Breast epithelium (tissue), 4 donors: Measurements from ENCODE around the gene GPR6. TPM values are rescaled to one million over a fixed set of nuclear protein-coding genes. Genes with fewer than 3 reads are reported as not detected.

Source experiments
- DNase-seq, 2 donors: peaks; one replicate each; pipeline ENCODE4 v3.0.0-alpha.2; 2019; ENCODE audit warnings: low spot score in 2 of 2
- H3K27ac ChIP-seq, 2 donors: fragments of 200-600 bp; sonication (generic) in 1 of 2; one replicate each; pipeline ENCODE4 v1.5.1; 2016 to 2019; ENCODE audit warnings: mild to moderate bottlenecking in 1 of 2
- H3K27me3 ChIP-seq, 2 donors: fragments of 200-600 bp; sonication (generic) in 1 of 2; one replicate each; pipeline versions ENCODE4 v1.5.1 to v1.6.0; 2017 to 2019; ENCODE audit warnings: control low read depth in 1 of 2, mild to moderate bottlenecking in 1 of 2
- H3K36me3 ChIP-seq: fragments of 200-600 bp; one replicate; pipeline ENCODE4 v1.5.1; 2019
- H3K4me1 ChIP-seq, 2 donors: fragments of 200-600 bp; sonication (generic); one replicate each; pipeline ENCODE4 v1.5.1; 2016 to 2019; ENCODE audit warnings: control low read depth in 1 of 2
- H3K4me3 ChIP-seq, 3 donors: fragments of 200-600 bp; sonication (generic); 1 replicate in 2 of 3; 2 replicates in 1 of 3; pipeline ENCODE4 v1.5.1; 2016 to 2019; ENCODE audit warnings: mild to moderate bottlenecking in 3 of 3, moderate library complexity in 2 of 3
- H3K9me3 ChIP-seq, 2 donors: fragments of 200-600 bp; sonication (generic) in 1 of 2; one replicate each; pipeline ENCODE4 v1.5.1; 2016 to 2019; ENCODE audit warnings: control low read depth in 1 of 2
- POLR2A ChIP-seq: fragments of 450-650 bp; IDR thresholded peaks from one replicate; pipeline ENCODE4 v1.6.1; 2016; ENCODE audit warnings: antibody characterized with exemption, mild to moderate bottlenecking, moderate library complexity
- POLR2AphosphoS5 ChIP-seq, 3 donors: sonication (generic); formaldehyde crosslinking; IDR thresholded peaks; one replicate each; pipeline ENCODE4 v1.6.1; 2017; ENCODE audit warnings: antibody characterized with exemption in 3 of 3
- intact Hi-C: fragments of 100-400 bp; cut with DNase I; formaldehyde crosslinking; loops from one replicate; pipeline ENCODE4 v1.15.1; 2023; ENCODE audit warnings: low total_unique reads
- total RNA-seq, 3 donors: library from RNA; depleted of rRNA; stranded (reverse); fragments of >200 nt; gene quantifications; one replicate each; pipeline ENCODE4 v1.1.0, GENCODE V29; 2016
- TF ChIP-seq, protein P1 (sequence below), 3 donors: fragments of 450-650 bp; IDR thresholded peaks; one replicate each; pipeline ENCODE4 v1.5.1; 2016 to 2017; ENCODE audit warnings: antibody characterized with exemption in 3 of 3, mild to moderate bottlenecking in 3 of 3, moderate library complexity in 3 of 3

Gene GPR6
- total RNA-seq, 3 donors from 2014 or later: 0.15 TPM; not detected in 2

DNA sequence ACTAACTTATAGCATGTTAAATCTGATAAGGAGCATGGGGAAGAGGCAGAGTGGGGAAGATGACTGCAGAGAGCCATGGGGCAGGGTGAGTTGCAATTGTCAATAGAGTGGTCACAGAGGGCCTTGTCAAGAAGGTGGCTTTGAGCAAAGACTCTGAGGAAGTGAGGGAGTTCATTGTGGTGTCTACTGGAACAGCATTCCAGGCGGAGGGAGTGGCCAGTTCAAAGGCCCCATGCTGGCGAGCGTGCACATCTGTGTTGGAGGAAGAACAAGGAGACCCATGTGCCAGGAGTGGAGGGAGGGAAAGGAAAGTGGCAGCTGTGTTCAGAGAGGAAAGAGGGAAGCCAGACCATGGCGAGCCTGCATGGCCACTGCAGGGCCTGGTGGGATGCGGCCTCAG lies 15.8 kb upstream of the GPR6 start:
- intact Hi-C loops: no loop called here
- TF ChIP-seq POLR2A (no peak), POLR2AphosphoS5 (IDR thresholded peaks at IDR 0.05) (no peak)
- TF ChIP-seq, protein P1, sequence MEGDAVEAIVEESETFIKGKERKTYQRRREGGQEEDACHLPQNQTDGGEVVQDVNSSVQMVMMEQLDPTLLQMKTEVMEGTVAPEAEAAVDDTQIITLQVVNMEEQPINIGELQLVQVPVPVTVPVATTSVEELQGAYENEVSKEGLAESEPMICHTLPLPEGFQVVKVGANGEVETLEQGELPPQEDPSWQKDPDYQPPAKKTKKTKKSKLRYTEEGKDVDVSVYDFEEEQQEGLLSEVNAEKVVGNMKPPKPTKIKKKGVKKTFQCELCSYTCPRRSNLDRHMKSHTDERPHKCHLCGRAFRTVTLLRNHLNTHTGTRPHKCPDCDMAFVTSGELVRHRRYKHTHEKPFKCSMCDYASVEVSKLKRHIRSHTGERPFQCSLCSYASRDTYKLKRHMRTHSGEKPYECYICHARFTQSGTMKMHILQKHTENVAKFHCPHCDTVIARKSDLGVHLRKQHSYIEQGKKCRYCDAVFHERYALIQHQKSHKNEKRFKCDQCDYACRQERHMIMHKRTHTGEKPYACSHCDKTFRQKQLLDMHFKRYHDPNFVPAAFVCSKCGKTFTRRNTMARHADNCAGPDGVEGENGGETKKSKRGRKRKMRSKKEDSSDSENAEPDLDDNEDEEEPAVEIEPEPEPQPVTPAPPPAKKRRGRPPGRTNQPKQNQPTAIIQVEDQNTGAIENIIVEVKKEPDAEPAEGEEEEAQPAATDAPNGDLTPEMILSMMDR (IDR thresholded peaks at IDR 0.05): no peak
- no peaks in the 10 kb centered on the region for H3K9me3 ChIP-seq

DNA sequence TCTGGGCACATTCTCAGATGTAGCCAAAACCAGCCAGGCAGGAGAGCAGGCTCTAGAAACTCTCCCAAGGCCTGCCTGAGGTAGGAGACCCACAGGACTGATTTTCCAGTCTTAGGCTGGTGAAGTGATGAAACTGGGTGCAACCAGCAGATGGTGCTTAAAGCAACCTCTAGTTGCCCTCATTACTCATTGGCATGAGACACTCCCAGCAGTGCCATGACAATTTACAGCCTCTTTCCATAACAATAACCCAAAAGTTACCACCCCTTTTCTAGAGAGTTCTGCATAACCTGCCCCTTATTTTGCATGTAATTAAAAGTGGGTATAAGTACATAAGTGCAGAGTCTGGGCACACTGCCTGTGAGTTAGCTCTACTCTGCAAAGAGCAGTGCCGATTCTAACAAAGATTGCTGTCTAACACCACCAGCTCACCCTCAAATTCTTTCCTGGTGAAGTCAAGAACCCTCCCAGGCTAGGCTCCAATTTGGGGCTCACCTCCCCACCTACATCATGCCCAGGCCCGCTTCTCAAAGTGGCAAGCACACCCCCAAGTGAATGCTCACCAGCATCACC lies 14.4 kb upstream of the GPR6 start:
- no peak overlapping the region for H3K27ac ChIP-seq
- H3K27me3 ChIP-seq: no peaks in the 10 kb centered on the region
- no peaks in the 10 kb centered on the region for H3K4me1 ChIP-seq
- TF ChIP-seq POLR2AphosphoS5 (IDR thresholded peaks at IDR 0.05) (no peak), POLR2A (no peak)
- TF ChIP-seq, protein P1 (IDR thresholded peaks at IDR 0.05): no peak
- no peaks in the 10 kb centered on the region for H3K36me3 ChIP-seq
- no peaks in the 10 kb centered on the region for H3K9me3 ChIP-seq
- DNase-seq: no peak
- intact Hi-C loops: no loop called here
- no peak overlapping the region for H3K4me3 ChIP-seq

More for the DNA sequence above, 15.8 kb upstream of the GPR6 start:
- Histone ChIP-seq H3K4me1 (no peaks in the 10 kb centered on the region), H3K27ac (no peak overlapping the region), H3K4me3 (no peak overlapping the region), H3K27me3 (no peaks in the 10 kb centered on the region), H3K36me3 (no peaks in the 10 kb centered on the region)
- no peak for DNase-seq

DNA sequence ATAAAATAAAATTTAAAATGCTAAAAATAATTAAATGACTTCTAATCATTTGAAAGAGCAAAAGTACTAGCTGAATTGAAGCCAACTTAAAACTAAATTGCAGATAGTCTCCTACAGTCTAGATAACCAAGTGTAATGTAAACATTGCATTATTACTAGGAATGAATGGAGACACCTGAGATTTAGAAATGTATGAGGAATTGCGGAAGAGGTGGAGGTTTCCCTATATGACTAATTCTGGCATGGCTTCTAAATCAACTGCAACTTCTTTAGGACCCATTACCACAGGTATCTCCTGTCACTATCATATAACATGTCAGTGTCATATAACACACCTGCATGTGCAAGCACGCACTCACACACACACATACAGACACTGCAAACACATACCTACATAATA lies 13.2 kb upstream of the GPR6 start:
- Histone ChIP-seq H3K27ac (no peak overlapping the region), H3K4me1 (no peaks in the 10 kb centered on the region), H3K36me3 (no peaks in the 10 kb centered on the region), H3K4me3 (no peak overlapping the region), H3K27me3 (no peaks in the 10 kb centered on the region), H3K9me3 (no peaks in the 10 kb centered on the region)
- intact Hi-C loops: loop anchor here (1.0 kb wide), 1 partner anchor 8 kb away; no protein-coding TSS in a partner anchor
- no peak for TF ChIP-seq POLR2AphosphoS5 (IDR thresholded peaks at IDR 0.05)
- DNase-seq: no peak

DNA sequence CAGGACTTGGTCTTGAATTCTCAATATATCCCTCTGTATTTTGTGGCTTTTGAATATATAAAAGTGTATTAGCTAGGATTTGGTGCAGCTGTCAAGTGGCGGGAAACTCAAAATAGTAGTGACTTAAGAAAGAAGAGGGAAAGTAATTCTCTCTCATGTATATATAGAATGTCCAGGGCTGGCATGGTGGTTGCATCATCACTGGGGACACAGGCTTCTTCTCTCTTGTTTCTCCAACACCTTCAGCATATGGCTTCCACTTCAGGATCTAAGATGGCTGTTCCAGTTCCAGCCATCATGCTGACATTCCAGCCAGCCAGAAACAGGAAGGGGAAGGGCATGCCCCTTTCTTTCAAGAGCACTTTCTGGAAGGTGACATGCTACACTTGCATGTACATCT lies 11.8 kb upstream of the GPR6 start:
- Histone ChIP-seq H3K9me3 (no peaks in the 10 kb centered on the region), H3K36me3 (no peaks in the 10 kb centered on the region), H3K27me3 (no peaks in the 10 kb centered on the region), H3K27ac (no peak overlapping the region), H3K4me1 (no peaks in the 10 kb centered on the region), H3K4me3 (no peak overlapping the region)
- intact Hi-C loops: no loop called here
- TF ChIP-seq POLR2AphosphoS5 (IDR thresholded peaks at IDR 0.05) (no peak), POLR2A (no peak)
- TF ChIP-seq, protein P1 (IDR thresholded peaks at IDR 0.05): no peak
- no peak for DNase-seq

DNA sequence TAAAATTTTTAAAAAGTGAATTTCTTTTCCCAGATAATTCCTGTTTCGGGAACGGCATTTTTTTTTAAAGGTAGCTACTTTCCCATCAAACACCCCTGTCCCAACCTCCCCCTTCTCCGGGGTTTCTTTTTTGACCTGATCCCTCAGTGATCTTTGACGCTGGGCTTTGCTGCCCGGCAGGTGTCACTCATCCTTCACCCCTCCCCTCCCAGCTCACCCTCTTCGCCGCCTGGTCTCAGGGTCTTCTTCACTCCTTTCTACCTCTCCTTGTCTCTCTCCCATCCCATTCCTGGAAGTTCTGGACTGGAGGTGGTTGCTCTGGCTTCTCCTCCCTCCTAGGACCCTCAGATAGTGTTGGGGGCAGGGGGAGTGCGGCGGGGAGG lies 329 bp upstream of the GPR6 start:
- TF ChIP-seq POLR2AphosphoS5 (IDR thresholded peaks at IDR 0.05): no peak
- TF ChIP-seq, protein P1 (IDR thresholded peaks at IDR 0.05): no peak
- no peak overlapping the region for H3K4me3 ChIP-seq

More for the DNA sequence above, 329 bp upstream of the GPR6 start:
- Histone ChIP-seq H3K9me3 (no peaks in the 10 kb centered on the region), H3K36me3 (no peaks in the 10 kb centered on the region), H3K27ac (no peak overlapping the region), H3K27me3 (peaks cover 7 to 50% of the 10 kb centered on the region in 2 donors), H3K4me1 (no peaks in the 10 kb centered on the region)
- no peak for DNase-seq
- intact Hi-C loops: no loop called here
